GM23338 (cell line): ENCODE results near the gene STARD13. TPM values are rescaled to one million over a fixed set of nuclear protein-coding genes. Genes with fewer than 3 reads are reported as not detected.

ENCODE experiments used
- ATAC-seq: fragments of 200-7000 bp; cut with Tn5 transposase; 3 replicates; pipeline ENCODE4 v1.9.1; 2020
- DNase-seq: peaks from one replicate; pipeline ENCODE4 v3.0.0-alpha.2; 2015; ENCODE audit warnings: low spot score
- H2AFZ ChIP-seq: fragments of 200-600 bp; sonication (generic); 2 replicates; pipeline ENCODE4 v1.8.0; 2016; ENCODE audit warnings: antibody characterized with exemption, mild to moderate bottlenecking, moderate library complexity
- H3F3A ChIP-seq: fragments of 200-600 bp; sonication (generic); replicated peaks from 2 replicates; pipeline ENCODE4 v1.8.0; 2017; ENCODE audit warnings: antibody characterized with exemption, mixed run types, low read depth
- H3K27ac ChIP-seq: fragments of 200-600 bp; sonication (generic); 2 replicates; pipeline ENCODE4 v1.6.1; 2016; ENCODE audit warnings: low read depth
- H3K27me3 ChIP-seq: fragments of 200-600 bp; sonication (generic); 2 replicates; pipeline ENCODE4 v1.8.0; 2016; ENCODE audit warnings: mild to moderate bottlenecking, mixed run types, moderate library complexity; ENCODE audit not compliant: insufficient read depth
- H3K36me3 ChIP-seq: fragments of 200-600 bp; sonication (generic); 2 replicates; pipeline ENCODE4 v1.8.0; 2016; ENCODE audit warnings: mild to moderate bottlenecking; ENCODE audit not compliant: insufficient read depth
- H3K4me1 ChIP-seq: fragments of 200-600 bp; sonication (generic); 2 replicates; pipeline ENCODE4 v1.8.0; 2016; ENCODE audit warnings: mild to moderate bottlenecking, moderate library complexity; ENCODE audit not compliant: insufficient read depth
- H3K4me2 ChIP-seq: fragments of 200-600 bp; sonication (generic); 2 replicates; pipeline ENCODE4 v1.7.1; 2017; ENCODE audit warnings: mixed run types
- H3K4me3 ChIP-seq: fragments of 200-600 bp; sonication (generic); 2 replicates; pipeline ENCODE4 v1.6.1; 2016; ENCODE audit warnings: mixed run types
- H3K79me2 ChIP-seq: fragments of 200-600 bp; sonication (generic); replicated peaks from 2 replicates; pipeline ENCODE4 v1.8.0; 2017; ENCODE audit warnings: mild to moderate bottlenecking; ENCODE audit not compliant: insufficient read depth
- H3K9me2 ChIP-seq: fragments of 200-600 bp; sonication (generic); 2 replicates; pipeline ENCODE4 v1.8.0; 2017; ENCODE audit not compliant: insufficient read depth
- H4K20me1 ChIP-seq: fragments of 200-600 bp; sonication (generic); replicated peaks from 2 replicates; pipeline ENCODE4 v1.8.0; 2017; ENCODE audit warnings: mild to moderate bottlenecking; ENCODE audit not compliant: insufficient read depth
- H3K27ac Mint-ChIP-seq: 2 replicates; pipeline ENCODE4 v1.8.0; 2020; ENCODE audit warnings: inconsistent platforms, mild to moderate bottlenecking, moderate library complexity, mixed read lengths
- H3K27me3 Mint-ChIP-seq: 3 replicates; pipeline ENCODE4 v1.8.0; 2022; ENCODE audit warnings: low read depth, mild to moderate bottlenecking, moderate library complexity, mixed read lengths, inconsistent platforms; ENCODE audit not compliant: insufficient read depth, poor library complexity
- H3K36me3 Mint-ChIP-seq: 3 replicates; pipeline ENCODE4 v1.8.0; 2021; ENCODE audit warnings: low read depth, mild to moderate bottlenecking, inconsistent platforms, moderate library complexity, mixed read lengths
- H3K4me1 Mint-ChIP-seq: 3 replicates; pipeline ENCODE4 v1.8.0; 2020; ENCODE audit warnings: mild to moderate bottlenecking, inconsistent platforms, mixed read lengths
- H3K4me3 Mint-ChIP-seq: 3 replicates; pipeline ENCODE4 v1.8.0; 2021; ENCODE audit warnings: moderate library complexity, mild to moderate bottlenecking, inconsistent platforms, mixed read lengths
- H3K9me3 Mint-ChIP-seq: 3 replicates; pipeline ENCODE4 v1.8.0; 2020; ENCODE audit warnings: moderate library complexity, mild to moderate bottlenecking, inconsistent platforms, mixed read lengths
- CREB1 ChIP-seq: fragments of 250-450 bp; sonication (Bioruptor Pico); IDR thresholded peaks from 2 replicates; pipeline ENCODE4 v1.5.0; 2020; ENCODE audit warnings: low read depth, mild to moderate bottlenecking, moderate library complexity
- ETS1 ChIP-seq: IDR thresholded peaks from 2 replicates; pipeline ENCODE4 v1.6.1; 2016; ENCODE audit warnings: antibody characterized with exemption
- EZH2 ChIP-seq: fragments of 200-600 bp; sonication (generic); IDR thresholded peaks from one replicate; pipeline ENCODE4 v1.8.0; 2017; ENCODE audit warnings: antibody characterized with exemption, mild to moderate bottlenecking, low read depth; ENCODE audit not compliant: unreplicated experiment
- EZH2phosphoT487 ChIP-seq: fragments of 200-600 bp; sonication (generic); IDR thresholded peaks from one replicate; pipeline ENCODE4 v1.8.1; 2018; ENCODE audit warnings: antibody characterized with exemption; ENCODE audit not compliant: unreplicated experiment
- JUNB ChIP-seq: IDR thresholded peaks from one replicate; pipeline ENCODE4 v1.6.1; 2016; ENCODE audit warnings: antibody characterized with exemption; ENCODE audit not compliant: unreplicated experiment
- NANOG ChIP-seq: IDR thresholded peaks from 2 replicates; pipeline ENCODE4 v1.6.1; 2016; ENCODE audit warnings: antibody characterized with exemption, borderline replicate concordance
- REST ChIP-seq: IDR thresholded peaks from one replicate; pipeline ENCODE4 v1.6.1; 2018; ENCODE audit warnings: antibody characterized with exemption; ENCODE audit not compliant: unreplicated experiment
- STAT1 ChIP-seq: IDR thresholded peaks from one replicate; pipeline ENCODE4 v1.6.1; 2016; ENCODE audit warnings: antibody characterized with exemption; ENCODE audit not compliant: unreplicated experiment
- ZNF114 ChIP-seq: fragments of 250-450 bp; sonication (Bioruptor Pico); IDR thresholded peaks from 2 replicates; pipeline ENCODE4 v1.5.0; 2020; ENCODE audit warnings: mild to moderate bottlenecking, moderate library complexity
- ZNF331 ChIP-seq: fragments of 250-450 bp; sonication (Bioruptor Pico); IDR thresholded peaks from 2 replicates; pipeline ENCODE4 v1.5.0; 2020; ENCODE audit warnings: low read depth, mild to moderate bottlenecking, moderate library complexity
- ZNF462 ChIP-seq: fragments of 250-450 bp; sonication (Bioruptor Pico); IDR thresholded peaks from 2 replicates; pipeline ENCODE4 v1.5.0; 2020; ENCODE audit warnings: mild to moderate bottlenecking, moderate library complexity
- polyA plus RNA-seq: library from polyadenylated mRNA; unstranded; fragments of >200 nt; fragmentation: Nextera tagmentation; extraction: Ambion mirVana; gene quantifications from 2 replicates; pipeline ENCODE4 v1.2.1, GENCODE V29; 2016
- total RNA-seq: library from RNA; depleted of rRNA; stranded (reverse); fragments of >200 nt; shearing (Covaris generic); gene quantifications from 2 replicates; pipeline ENCODE4 v1.2.3, GENCODE V29; 2014

Gene STARD13
- total and polyA plus RNA-seq, 2 experiments from 2014 or later: 3.2 to 5.2 TPM

GRCh38 chr13:33091415-33091774 is 194.2 kb downstream of the STARD13 start (continued):
- TF ChIP-seq ETS1: no peak
- TF ChIP-seq ZNF331: no peak
- no peak for TF ChIP-seq EZH2phosphoT487
- TF ChIP-seq NANOG: no peak
- no peak for TF ChIP-seq CREB1 (CRISPR knock-in tag)
- TF ChIP-seq STAT1: no peak
- no peak for TF ChIP-seq REST
- no peak for TF ChIP-seq EZH2
- no peak for TF ChIP-seq ZNF114
- TF ChIP-seq JUNB: no peak

GRCh38 chr13:33090755-33091414 is 194.7 kb downstream of the STARD13 start:
- H3K27ac Mint-ChIP-seq: no peak overlapping the region
- H3K27me3 Mint-ChIP-seq: peaks cover 4% of the 10 kb centered on the region
- peak overlapping the region; percentile 56; the same call in 1 of the 2 replicates for H2AFZ ChIP-seq
- ATAC-seq (no peak), DNase-seq (no peak)
- no peak overlapping the region for H3K4me3 Mint-ChIP-seq
- H3K36me3 ChIP-seq: no peaks in the 10 kb centered on the region
- H3K9me2 ChIP-seq: peaks cover 14% of the 10 kb centered on the region
- H3K4me2 ChIP-seq: no peak overlapping the region
- peaks cover 15% of the 10 kb centered on the region; the same call in 1 of the 2 replicates for H3K4me1 ChIP-seq
- no peaks in the 10 kb centered on the region for H3K79me2 ChIP-seq
- H3K36me3 Mint-ChIP-seq: no peaks in the 10 kb centered on the region
- H3K27ac ChIP-seq: no peak overlapping the region
- TF ChIP-seq CREB1 (CRISPR knock-in tag): no peak
- no peak for TF ChIP-seq EZH2phosphoT487
- TF ChIP-seq ZNF462 (CRISPR knock-in tag): no peak
- H3K27me3 ChIP-seq: no peaks in the 10 kb centered on the region
- H3K4me3 ChIP-seq: no peak overlapping the region
- peaks cover 5% of the 10 kb centered on the region; the same call in 1 of the 3 replicates for H3K9me3 Mint-ChIP-seq
- no peaks in the 10 kb centered on the region for H4K20me1 ChIP-seq
- no peaks in the 10 kb centered on the region for H3F3A ChIP-seq
- H3K4me1 Mint-ChIP-seq: peaks cover 15% of the 10 kb centered on the region
